ENCODE data around the gene WDR37.

Gene WDR37

DNA sequence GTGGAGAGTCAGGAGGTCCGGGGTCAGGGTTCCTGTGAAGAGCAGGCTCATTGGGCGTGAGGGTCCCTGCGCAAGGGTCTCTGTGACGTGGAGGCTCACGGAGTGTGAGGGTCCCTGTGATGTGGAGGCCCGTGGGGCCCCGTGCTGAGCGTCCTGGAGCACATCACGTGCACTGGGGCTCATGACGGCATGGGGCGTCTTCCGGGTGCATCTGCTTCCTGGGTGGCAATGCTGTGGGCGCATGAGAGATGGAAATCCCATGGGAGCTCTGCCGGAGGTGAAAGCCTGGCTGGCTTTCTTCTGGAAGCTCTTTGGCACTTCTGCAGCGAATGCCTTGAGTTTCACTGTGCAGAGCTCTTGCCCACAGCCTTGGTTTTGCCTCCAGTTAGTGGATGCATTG, 71.4 kb downstream of the WDR37 start:
- ChIA-PET CTCF (interaction anchor here (1.0 kb wide), 1 partner anchor 9 kb away, joined by 3 read pairs; no protein-coding TSS in a partner anchor), POLR2A (no interaction called here)
- H3K4me1 ChIP-seq (ENCODE audit: control extremely low read depth in 1 of 4, control insufficient read depth in 4 of 4, insufficient read depth in 4 of 4, low read length in 3 of 4) = peaks cover 0 to 8% (median 3%) of the 10 kb centered on the region in 4 experiments
- no peak overlapping the region for H3K4me3 ChIP-seq (ENCODE audit: control insufficient read depth in 1 of 7, extremely low read depth in 1 of 7, insufficient read depth in 4 of 7, low read depth in 2 of 7, low read length in 6 of 7)
- WGBS (ENCODE audit: insufficient coverage) = over 99% methylated on average over 14 of the region's 15 CpGs
- H3K9me3 ChIP-seq (ENCODE audit: control extremely low read depth in 1 of 5, control insufficient read depth in 4 of 5, insufficient read depth in 2 of 5, low read depth in 1 of 5, low read length in 4 of 5) = no peaks in the 10 kb centered on the region
- peaks cover 26 to 82% (median 59%) of the 10 kb centered on the region in 4 experiments for H3K36me3 ChIP-seq (ENCODE audit: control insufficient read depth in 4 of 4, insufficient read depth in 4 of 4, low read length in 3 of 4)
- no peak for DNase-seq
- no peaks in the 10 kb centered on the region for H3K27me3 ChIP-seq (replicated peaks in 2 of 5; ENCODE audit: control insufficient read depth in 4 of 5, insufficient read depth in 5 of 5, low read length in 4 of 5)
- H3K27ac ChIP-seq (ENCODE audit: insufficient read depth in 1 of 2, low read depth in 1 of 2, low read length in 2 of 2, poor library complexity in 1 of 2, severe bottlenecking in 2 of 2) = no peak overlapping the region

DNA sequence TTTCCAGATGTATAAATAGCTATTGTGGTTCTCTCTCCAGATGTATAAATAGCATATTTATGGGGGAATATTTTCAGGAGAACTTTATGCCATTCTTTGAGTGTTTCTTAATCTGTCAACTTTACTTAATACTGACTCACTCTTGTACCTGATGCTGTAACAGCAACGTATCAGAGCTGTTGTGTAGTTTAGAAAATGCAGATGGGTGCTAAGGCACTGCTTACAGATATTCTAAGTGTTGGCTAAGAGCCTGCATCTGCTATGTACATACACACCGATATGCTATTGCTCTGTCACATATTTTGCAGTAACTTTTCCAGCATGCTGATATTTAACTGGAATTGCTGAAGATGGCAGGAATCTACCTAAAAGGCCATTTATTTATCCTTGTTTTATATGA, 71.9 kb downstream of the WDR37 start:
- no peaks in the 10 kb centered on the region for H3K27me3 ChIP-seq (replicated peaks in 2 of 5; ENCODE audit: control insufficient read depth in 4 of 5, insufficient read depth in 5 of 5, low read length in 4 of 5)
- WGBS (ENCODE audit: insufficient coverage) = no CpG with 5 or more reads among the region's 2 CpGs
- H3K4me1 ChIP-seq (ENCODE audit: control extremely low read depth in 1 of 4, control insufficient read depth in 4 of 4, insufficient read depth in 4 of 4, low read length in 3 of 4) = peaks cover 0 to 4% (median under 1%) of the 10 kb centered on the region in 4 experiments
- DNase-seq = no peak
- no peak overlapping the region for H3K4me3 ChIP-seq (ENCODE audit: control insufficient read depth in 1 of 7, extremely low read depth in 1 of 7, insufficient read depth in 4 of 7, low read depth in 2 of 7, low read length in 6 of 7)
- POLR2A ChIA-PET = no interaction called here
- H3K9me3 ChIP-seq (ENCODE audit: control extremely low read depth in 1 of 5, control insufficient read depth in 4 of 5, insufficient read depth in 2 of 5, low read depth in 1 of 5, low read length in 4 of 5) = no peaks in the 10 kb centered on the region
- CTCF ChIA-PET = interaction anchor here (1.0 kb wide), 1 partner anchor 9 kb away, joined by 3 read pairs; no protein-coding TSS in a partner anchor
- H3K36me3 ChIP-seq (ENCODE audit: control insufficient read depth in 4 of 4, insufficient read depth in 4 of 4, low read length in 3 of 4) = peaks cover 26 to 81% (median 59%) of the 10 kb centered on the region in 4 experiments
- no peak overlapping the region for H3K27ac ChIP-seq (ENCODE audit: insufficient read depth in 1 of 2, low read depth in 1 of 2, low read length in 2 of 2, poor library complexity in 1 of 2, severe bottlenecking in 2 of 2)

- CTCF ChIA-PET = interaction anchor here (1.0 kb wide), 1 partner anchor 10 kb away, joined by 3 read pairs; no protein-coding TSS in a partner anchor
- H3K4me3 ChIP-seq (ENCODE audit: control insufficient read depth in 1 of 7, extremely low read depth in 1 of 7, insufficient read depth in 4 of 7, low read depth in 2 of 7, low read length in 6 of 7) = no peak overlapping the region
- H3K9me3 ChIP-seq (ENCODE audit: control extremely low read depth in 1 of 5, control insufficient read depth in 4 of 5, insufficient read depth in 2 of 5, low read depth in 1 of 5, low read length in 4 of 5) = no peaks in the 10 kb centered on the region
- no peak for DNase-seq
- H3K4me1 ChIP-seq (ENCODE audit: control extremely low read depth in 1 of 4, control insufficient read depth in 4 of 4, insufficient read depth in 4 of 4, low read length in 3 of 4) = no peaks in the 10 kb centered on the region
- peaks cover 26 to 76% (median 57%) of the 10 kb centered on the region in 4 experiments for H3K36me3 ChIP-seq (ENCODE audit: control insufficient read depth in 4 of 4, insufficient read depth in 4 of 4, low read length in 3 of 4)
- 98% methylated on average over 21 of the region's 21 CpGs for WGBS (ENCODE audit: insufficient coverage)
- no peak overlapping the region for H3K27ac ChIP-seq (ENCODE audit: insufficient read depth in 1 of 2, low read depth in 1 of 2, low read length in 2 of 2, poor library complexity in 1 of 2, severe bottlenecking in 2 of 2)
- POLR2A ChIA-PET = no interaction called here
- no peaks in the 10 kb centered on the region for H3K27me3 ChIP-seq (replicated peaks in 2 of 5; ENCODE audit: control insufficient read depth in 4 of 5, insufficient read depth in 5 of 5, low read length in 4 of 5)
These were observed 72.5 kb downstream of the WDR37 start for GRCh38 chr10:1128649-1129048.

DNA sequence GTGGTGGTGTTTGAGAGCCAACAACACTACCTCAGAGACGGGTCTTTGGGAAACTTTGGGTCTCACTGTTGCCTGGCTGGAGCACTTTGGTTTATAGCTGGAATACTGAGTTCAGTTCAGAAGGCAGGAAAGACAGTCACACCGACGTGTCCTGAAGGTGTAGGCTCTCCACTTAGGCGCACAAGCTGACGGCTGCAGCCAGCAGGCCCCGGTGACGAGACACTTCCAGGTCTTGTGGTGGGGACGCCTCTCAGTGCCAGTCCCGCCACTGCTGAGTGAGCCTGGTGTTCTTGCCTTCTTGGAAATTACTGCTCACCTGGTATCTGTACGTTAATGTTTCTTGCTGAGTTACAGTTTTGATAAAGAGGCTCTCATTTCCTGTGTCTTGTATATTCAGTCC, 74.0 kb downstream of the WDR37 start:
- H3K27ac ChIP-seq (ENCODE audit: insufficient read depth in 1 of 2, low read depth in 1 of 2, low read length in 2 of 2, poor library complexity in 1 of 2, severe bottlenecking in 2 of 2) = no peak overlapping the region
- peaks cover 22 to 61% (median 47%) of the 10 kb centered on the region in 4 experiments for H3K36me3 ChIP-seq (ENCODE audit: control insufficient read depth in 4 of 4, insufficient read depth in 4 of 4, low read length in 3 of 4)
- H3K4me3 ChIP-seq (ENCODE audit: control insufficient read depth in 1 of 7, extremely low read depth in 1 of 7, insufficient read depth in 4 of 7, low read depth in 2 of 7, low read length in 6 of 7) = no peak overlapping the region
- WGBS (ENCODE audit: insufficient coverage) = 98% methylated on average over 10 of the region's 10 CpGs
- no peaks in the 10 kb centered on the region for H3K27me3 ChIP-seq (replicated peaks in 2 of 5; ENCODE audit: control insufficient read depth in 4 of 5, insufficient read depth in 5 of 5, low read length in 4 of 5)
- ChIA-PET POLR2A (no interaction called here), CTCF (interaction anchor here (1.0 kb wide), 1 partner anchor 9 kb away, joined by 3 read pairs; no protein-coding TSS in a partner anchor)
- DNase-seq = no peak
- H3K9me3 ChIP-seq (ENCODE audit: control extremely low read depth in 1 of 5, control insufficient read depth in 4 of 5, insufficient read depth in 2 of 5, low read depth in 1 of 5, low read length in 4 of 5) = no peaks in the 10 kb centered on the region
- no peaks in the 10 kb centered on the region for H3K4me1 ChIP-seq (ENCODE audit: control extremely low read depth in 1 of 4, control insufficient read depth in 4 of 4, insufficient read depth in 4 of 4, low read length in 3 of 4)

GRCh38 chr10:1130995-1131790, 75.0 kb downstream of the WDR37 start:
- DNase-seq = no peak
- Histone ChIP-seq H3K9me3 (ENCODE audit: control extremely low read depth in 1 of 5, control insufficient read depth in 4 of 5, insufficient read depth in 2 of 5, low read depth in 1 of 5, low read length in 4 of 5) (no peaks in the 10 kb centered on the region), H3K36me3 (ENCODE audit: control insufficient read depth in 4 of 4, insufficient read depth in 4 of 4, low read length in 3 of 4) (peaks cover 22 to 54% (median 39%) of the 10 kb centered on the region in 4 experiments), H3K4me3 (ENCODE audit: control insufficient read depth in 1 of 7, extremely low read depth in 1 of 7, insufficient read depth in 4 of 7, low read depth in 2 of 7, low read length in 6 of 7) (no peak overlapping the region), H3K4me1 (ENCODE audit: control extremely low read depth in 1 of 4, control insufficient read depth in 4 of 4, insufficient read depth in 4 of 4, low read length in 3 of 4) (no peaks in the 10 kb centered on the region), H3K27ac (ENCODE audit: insufficient read depth in 1 of 2, low read depth in 1 of 2, low read length in 2 of 2, poor library complexity in 1 of 2, severe bottlenecking in 2 of 2) (no peak overlapping the region), H3K27me3 (replicated peaks in 2 of 5; ENCODE audit: control insufficient read depth in 4 of 5, insufficient read depth in 5 of 5, low read length in 4 of 5) (no peaks in the 10 kb centered on the region)
- 99% methylated on average over 10 of the region's 12 CpGs for WGBS (ENCODE audit: insufficient coverage)
- ChIA-PET POLR2A (no interaction called here), CTCF (no interaction called here)

GRCh38 chr10:1132584-1132983, 76.4 kb downstream of the WDR37 start:
- peaks cover 0 to 3% (median 0%) of the 10 kb centered on the region in 5 experiments for H3K9me3 ChIP-seq (ENCODE audit: control extremely low read depth in 1 of 5, control insufficient read depth in 4 of 5, insufficient read depth in 2 of 5, low read depth in 1 of 5, low read length in 4 of 5)
- DNase-seq = no peak
- no peak overlapping the region for H3K27ac ChIP-seq (ENCODE audit: insufficient read depth in 1 of 2, low read depth in 1 of 2, low read length in 2 of 2, poor library complexity in 1 of 2, severe bottlenecking in 2 of 2)
- no peaks in the 10 kb centered on the region for H3K27me3 ChIP-seq (replicated peaks in 2 of 5; ENCODE audit: control insufficient read depth in 4 of 5, insufficient read depth in 5 of 5, low read length in 4 of 5)
- POLR2A ChIA-PET = no interaction called here
- CTCF ChIA-PET = interaction anchor here (0.9 kb wide), 1 partner anchor 9 kb away, joined by 3 read pairs; no protein-coding TSS in a partner anchor
- H3K4me1 ChIP-seq (ENCODE audit: control extremely low read depth in 1 of 4, control insufficient read depth in 4 of 4, insufficient read depth in 4 of 4, low read length in 3 of 4) = no peaks in the 10 kb centered on the region
- WGBS (ENCODE audit: insufficient coverage) = 100% methylated on average over 6 of the region's 10 CpGs
- no peak overlapping the region for H3K4me3 ChIP-seq (ENCODE audit: control insufficient read depth in 1 of 7, extremely low read depth in 1 of 7, insufficient read depth in 4 of 7, low read depth in 2 of 7, low read length in 6 of 7)
- peaks cover 18 to 41% (median 33%) of the 10 kb centered on the region in 4 experiments for H3K36me3 ChIP-seq (ENCODE audit: control insufficient read depth in 4 of 4, insufficient read depth in 4 of 4, low read length in 3 of 4)

- DNase-seq = no peak
- Histone ChIP-seq H3K9me3 (ENCODE audit: control extremely low read depth in 1 of 5, control insufficient read depth in 4 of 5, insufficient read depth in 2 of 5, low read depth in 1 of 5, low read length in 4 of 5) (peaks cover 0 to 10% (median 6%) of the 10 kb centered on the region in 5 experiments), H3K36me3 (ENCODE audit: control insufficient read depth in 4 of 4, insufficient read depth in 4 of 4, low read length in 3 of 4) (peaks cover 18 to 31% (median 25%) of the 10 kb centered on the region in 4 experiments), H3K4me3 (ENCODE audit: control insufficient read depth in 1 of 7, extremely low read depth in 1 of 7, insufficient read depth in 4 of 7, low read depth in 2 of 7, low read length in 6 of 7) (no peak overlapping the region), H3K27ac (ENCODE audit: insufficient read depth in 1 of 2, low read depth in 1 of 2, low read length in 2 of 2, poor library complexity in 1 of 2, severe bottlenecking in 2 of 2) (no peak overlapping the region), H3K4me1 (ENCODE audit: control extremely low read depth in 1 of 4, control insufficient read depth in 4 of 4, insufficient read depth in 4 of 4, low read length in 3 of 4) (no peaks in the 10 kb centered on the region), H3K27me3 (replicated peaks in 2 of 5; ENCODE audit: control insufficient read depth in 4 of 5, insufficient read depth in 5 of 5, low read length in 4 of 5) (no peaks in the 10 kb centered on the region)
- POLR2A ChIA-PET = no interaction called here
- 92% methylated on average over 2 of the region's 3 CpGs for WGBS (ENCODE audit: insufficient coverage)
- CTCF ChIA-PET = interaction anchor here (0.9 kb wide), 1 partner anchor 8 kb away, joined by 3 read pairs; no protein-coding TSS in a partner anchor
These were observed 77.4 kb downstream of the WDR37 start for GRCh38 chr10:1133495-1134045.
